K562 (cell line): Measurements from ENCODE around the gene ALKBH2. TPM values are rescaled to one million over a fixed set of nuclear protein-coding genes. Genes with fewer than 3 reads are reported as not detected.
A peak's percentile ranks its signal among the peaks of the same experiment; 100 is the strongest.

Experiments
- CBFA2T3 ChIP-seq: fragments of 450-650 bp; IDR thresholded peaks from 2 replicates; pipeline ENCODE4 v1.6.1; 2017
- CBFB ChIP-seq: sonication (generic); formaldehyde crosslinking; IDR thresholded peaks from 2 replicates; pipeline ENCODE4 v1.4.0; 2020; ENCODE audit warnings: mild to moderate bottlenecking, missing genetic modification reagents
- CXXC5 ChIP-seq: fragments of 250-450 bp; sonication (Bioruptor Pico); IDR thresholded peaks from 2 replicates; pipeline ENCODE4 v1.8.0; 2022; ENCODE audit warnings: inconsistent platforms, mild to moderate bottlenecking, moderate library complexity
- HDAC3 ChIP-seq: fragments of 450-650 bp; IDR thresholded peaks from 2 replicates; pipeline ENCODE4 v1.6.1; 2018; ENCODE audit warnings: borderline replicate concordance, mild to moderate bottlenecking, moderate library complexity; ENCODE audit not compliant: partially characterized antibody
- HDGF ChIP-seq: fragments of 450-650 bp; IDR thresholded peaks from 2 replicates; pipeline ENCODE4 v1.6.1; 2016
- HMGN3 ChIP-seq: IDR thresholded peaks from 2 replicates; pipeline ENCODE4 v1.6.1; 2011; ENCODE audit warnings: borderline replicate concordance, low read depth, mild to moderate bottlenecking, mixed read lengths, low read length; ENCODE audit not compliant: insufficient read length; ENCODE audit errors: extremely low read depth
- JUN ChIP-seq, 2 experiments: sonication (generic) in 1 of 2; formaldehyde crosslinking in 1 of 2; IDR thresholded peaks; 2 replicates each; pipeline versions ENCODE4 v1.6.1 to v1.8.0; 2012 to 2022; ENCODE audit warnings: borderline replicate concordance in 2 of 2, mild to moderate bottlenecking in 2 of 2, improper control_type of control experiment in 1 of 2, low read depth in 1 of 2, low read length in 1 of 2, missing genetic modification reagents in 1 of 2
- NCOA2 ChIP-seq, 2 experiments: fragments of 450-650 bp; IDR thresholded peaks; 2 replicates each; pipeline ENCODE4 v1.6.1; 2018; ENCODE audit warnings: mild to moderate bottlenecking in 2 of 2, moderate library complexity in 1 of 2; ENCODE audit not compliant: partially characterized antibody in 2 of 2
- PHTF2 ChIP-seq: fragments of 250-450 bp; sonication (Bioruptor Pico); IDR thresholded peaks from 2 replicates; pipeline ENCODE4 v1.5.0; 2021; ENCODE audit warnings: mild to moderate bottlenecking
- POLR2A ChIP-seq: fragments of 450-650 bp; conservative IDR thresholded peaks from 2 replicates; pipeline ENCODE4 v1.6.1; 2016
- RB1 ChIP-seq: fragments of 450-650 bp; IDR thresholded peaks from 2 replicates; pipeline ENCODE4 v1.6.1; 2017; ENCODE audit warnings: low read depth, mild to moderate bottlenecking
- RHOXF2B ChIP-seq: fragments of 250-450 bp; sonication (Bioruptor Pico); conservative IDR thresholded peaks from 2 replicates; pipeline ENCODE4 v1.5.1; 2021
- SAP30 ChIP-seq: fragments of 200-600 bp; sonication (generic); IDR thresholded peaks from 2 replicates; pipeline ENCODE4 v1.6.1; 2012; ENCODE audit warnings: borderline replicate concordance, low read depth, mild to moderate bottlenecking, moderate library complexity, low read length, control low read depth, inconsistent platforms; ENCODE audit not compliant: insufficient read depth, poor library complexity, severe bottlenecking
- SMARCA4 ChIP-seq: fragments of 450-650 bp; IDR thresholded peaks from 2 replicates; pipeline ENCODE4 v1.6.1; 2016
- THRAP3 ChIP-seq: fragments of 450-650 bp; IDR thresholded peaks from 2 replicates; pipeline ENCODE4 v1.6.1; 2016; ENCODE audit warnings: mild to moderate bottlenecking, inconsistent platforms, borderline replicate concordance
- ZNF197 ChIP-seq: fragments of 200-800 bp; sonication (Bioruptor generic); IDR thresholded peaks from 2 replicates; pipeline ENCODE4 v1.6.1; 2016; ENCODE audit warnings: low read depth, missing genetic modification characterization, missing compliant biosample characterization
- ZNF347 ChIP-seq: fragments of 450-650 bp; formaldehyde crosslinking; IDR thresholded peaks from 2 replicates; pipeline ENCODE4 v1.4.0; 2020; ENCODE audit warnings: low read depth, mild to moderate bottlenecking, moderate library complexity
- ZNF551 ChIP-seq: fragments of 250-450 bp; sonication (Bioruptor Pico); IDR thresholded peaks from 2 replicates; pipeline ENCODE4 v1.5.0; 2021; ENCODE audit warnings: mild to moderate bottlenecking, moderate library complexity
- ZNF778 ChIP-seq: fragments of 450-650 bp; formaldehyde crosslinking; IDR thresholded peaks from 2 replicates; pipeline ENCODE4 v1.4.0; 2020; ENCODE audit warnings: mild to moderate bottlenecking, moderate library complexity
- polyA plus RNA-seq, 8 experiments: library from polyadenylated mRNA; depleted of rRNA in 4 of 8; stranded (reverse) in 5 of 8; unstranded in 3 of 8; fragments of >200 nt; fragmentation: Nextera tagmentation in 2 of 8; fragmentation: Illumina TruSeq in 1 of 8; extraction: Ambion mirVana in 2 of 8; extraction: Trizol in 1 of 8; gene quantifications; 2 replicates each; pipeline versions ENCODE4 v1.2.1 to v1.2.3, GENCODE V29; 2011 to 2014; ENCODE audit warnings: inconsistent platforms in 1 of 8, missing spikeins in 1 of 8
- total RNA-seq, 7 experiments: library from RNA; depleted of rRNA in 6 of 7; stranded (reverse); fragments of >200 nt in 6 of 7; fragmentation: Illumina TruSeq in 2 of 7; extraction: Trizol in 2 of 7; gene quantifications; 2 replicates each; pipeline versions ENCODE4 v1.2.1 to v1.2.3, GENCODE V29; 2011 to 2021; ENCODE audit warnings: low replicate concordance in 1 of 7
- TF ChIP-seq, protein P1 (sequence below): sonication (generic); formaldehyde crosslinking; IDR thresholded peaks from 2 replicates; pipeline ENCODE4 v1.8.1; 2023; ENCODE audit warnings: missing genetic modification reagents, mild to moderate bottlenecking, borderline replicate concordance
- TF ChIP-seq, protein P2 (sequence below), 3 experiments: IDR thresholded peaks in 2 of 3; conservative IDR thresholded peaks in 1 of 3; 2 replicates each; pipeline ENCODE4 v1.5.1; 2011 to 2012; ENCODE audit warnings: low read length in 3 of 3, mild to moderate bottlenecking in 3 of 3, control low read depth in 2 of 3, improper control_type of control experiment in 1 of 3, inconsistent platforms in 1 of 3, low read depth in 1 of 3, mixed read lengths in 1 of 3, moderate library complexity in 1 of 3; ENCODE audit not compliant: insufficient read depth in 2 of 3

ALKBH2 gene
- total and polyA plus RNA-seq, 9 of the 15 experiments (the other 6 are each of a cell fraction or from before 2014, with no cell fraction given) = 5.9 to 56.1 (median 41.9) TPM

DNA sequence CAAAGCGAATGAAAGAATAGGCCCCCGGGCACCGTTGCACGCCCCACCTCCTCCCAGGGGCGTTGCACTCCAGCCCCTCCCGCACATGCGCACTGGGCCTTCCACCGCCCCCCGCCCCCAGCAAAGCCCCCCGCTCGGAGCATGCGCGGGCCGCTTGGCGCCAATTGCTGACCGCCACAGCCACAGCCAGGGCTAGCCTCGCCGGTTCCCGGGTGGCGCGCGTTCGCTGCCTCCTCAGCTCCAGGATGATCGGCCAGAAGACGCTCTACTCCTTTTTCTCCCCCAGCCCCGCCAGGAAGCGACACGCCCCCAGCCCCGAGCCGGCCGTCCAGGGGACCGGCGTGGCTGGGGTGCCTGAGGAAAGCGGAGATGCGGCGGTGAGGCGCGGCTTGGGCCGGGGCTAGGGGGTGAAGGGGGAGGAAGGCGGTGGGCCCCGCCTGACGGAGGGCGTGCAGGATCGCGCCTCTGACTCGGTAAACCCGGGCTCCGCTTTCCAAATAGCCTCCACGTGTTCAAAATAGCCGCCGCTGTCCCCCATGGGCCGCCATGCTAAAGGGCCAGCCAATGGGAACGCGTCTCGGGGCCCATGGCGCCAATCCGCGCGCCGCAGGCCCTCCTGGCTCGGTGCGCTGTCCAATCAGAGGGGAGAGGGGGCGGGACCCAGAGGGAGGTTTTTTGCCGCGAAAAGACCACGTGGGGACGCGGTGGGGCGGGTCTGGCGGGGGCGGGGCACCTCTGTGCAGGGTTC lies 4.3 kb upstream of the ALKBH2 start, which contains the start of gene UNG (continued):
- TF ChIP-seq NCOA2 (IDR thresholded peaks at IDR 0.05; ENCODE audit: partially characterized antibody in 2 of 2) (no peak), HDAC3 (no peak), CXXC5 (CRISPR knock-in tag) (peak; percentile 6; the same call in 1 of the 2 replicates), RHOXF2B (CRISPR knock-in tag) (no peak), THRAP3 (no peak), HDGF (no peak), ZNF551 (CRISPR knock-in tag) (no peak), PHTF2 (no peak), RB1 (peak; percentile 84), ZNF197 (CRISPR knock-in tag) (no peak), CBFA2T3 (no peak), SAP30 (peak; percentile 100), SMARCA4 (no peak), HMGN3 (peak; percentile 37), JUN (IDR thresholded peaks at IDR 0.05; ENCODE audit: borderline replicate concordance, low read depth, low read length) (no peak; the same call in 1 of the 2 replicates), JUN (CRISPR knock-in tag; IDR thresholded peaks at IDR 0.05; ENCODE audit: borderline replicate concordance) (no peak), POLR2A (peak; percentile 78), CBFB (CRISPR knock-in tag) (no peak), ZNF778 (CRISPR knock-in tag) (no peak), ZNF347 (CRISPR knock-in tag) (no peak)
- TF ChIP-seq, protein P1, sequence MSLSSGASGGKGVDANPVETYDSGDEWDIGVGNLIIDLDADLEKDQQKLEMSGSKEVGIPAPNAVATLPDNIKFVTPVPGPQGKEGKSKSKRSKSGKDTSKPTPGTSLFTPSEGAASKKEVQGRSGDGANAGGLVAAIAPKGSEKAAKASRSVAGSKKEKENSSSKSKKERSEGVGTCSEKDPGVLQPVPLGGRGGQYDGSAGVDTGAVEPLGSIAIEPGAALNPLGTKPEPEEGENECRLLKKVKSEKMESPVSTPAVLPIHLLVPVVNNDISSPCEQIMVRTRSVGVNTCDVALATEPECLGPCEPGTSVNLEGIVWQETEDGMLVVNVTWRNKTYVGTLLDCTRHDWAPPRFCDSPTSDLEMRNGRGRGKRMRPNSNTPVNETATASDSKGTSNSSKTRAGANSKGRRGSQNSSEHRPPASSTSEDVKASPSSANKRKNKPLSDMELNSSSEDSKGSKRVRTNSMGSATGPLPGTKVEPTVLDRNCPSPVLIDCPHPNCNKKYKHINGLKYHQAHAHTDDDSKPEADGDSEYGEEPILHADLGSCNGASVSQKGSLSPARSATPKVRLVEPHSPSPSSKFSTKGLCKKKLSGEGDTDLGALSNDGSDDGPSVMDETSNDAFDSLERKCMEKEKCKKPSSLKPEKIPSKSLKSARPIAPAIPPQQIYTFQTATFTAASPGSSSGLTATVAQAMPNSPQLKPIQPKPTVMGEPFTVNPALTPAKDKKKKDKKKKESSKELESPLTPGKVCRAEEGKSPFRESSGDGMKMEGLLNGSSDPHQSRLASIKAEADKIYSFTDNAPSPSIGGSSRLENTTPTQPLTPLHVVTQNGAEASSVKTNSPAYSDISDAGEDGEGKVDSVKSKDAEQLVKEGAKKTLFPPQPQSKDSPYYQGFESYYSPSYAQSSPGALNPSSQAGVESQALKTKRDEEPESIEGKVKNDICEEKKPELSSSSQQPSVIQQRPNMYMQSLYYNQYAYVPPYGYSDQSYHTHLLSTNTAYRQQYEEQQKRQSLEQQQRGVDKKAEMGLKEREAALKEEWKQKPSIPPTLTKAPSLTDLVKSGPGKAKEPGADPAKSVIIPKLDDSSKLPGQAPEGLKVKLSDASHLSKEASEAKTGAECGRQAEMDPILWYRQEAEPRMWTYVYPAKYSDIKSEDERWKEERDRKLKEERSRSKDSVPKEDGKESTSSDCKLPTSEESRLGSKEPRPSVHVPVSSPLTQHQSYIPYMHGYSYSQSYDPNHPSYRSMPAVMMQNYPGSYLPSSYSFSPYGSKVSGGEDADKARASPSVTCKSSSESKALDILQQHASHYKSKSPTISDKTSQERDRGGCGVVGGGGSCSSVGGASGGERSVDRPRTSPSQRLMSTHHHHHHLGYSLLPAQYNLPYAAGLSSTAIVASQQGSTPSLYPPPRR (CRISPR knock-in tag) = no peak
- TF ChIP-seq, protein P2, sequence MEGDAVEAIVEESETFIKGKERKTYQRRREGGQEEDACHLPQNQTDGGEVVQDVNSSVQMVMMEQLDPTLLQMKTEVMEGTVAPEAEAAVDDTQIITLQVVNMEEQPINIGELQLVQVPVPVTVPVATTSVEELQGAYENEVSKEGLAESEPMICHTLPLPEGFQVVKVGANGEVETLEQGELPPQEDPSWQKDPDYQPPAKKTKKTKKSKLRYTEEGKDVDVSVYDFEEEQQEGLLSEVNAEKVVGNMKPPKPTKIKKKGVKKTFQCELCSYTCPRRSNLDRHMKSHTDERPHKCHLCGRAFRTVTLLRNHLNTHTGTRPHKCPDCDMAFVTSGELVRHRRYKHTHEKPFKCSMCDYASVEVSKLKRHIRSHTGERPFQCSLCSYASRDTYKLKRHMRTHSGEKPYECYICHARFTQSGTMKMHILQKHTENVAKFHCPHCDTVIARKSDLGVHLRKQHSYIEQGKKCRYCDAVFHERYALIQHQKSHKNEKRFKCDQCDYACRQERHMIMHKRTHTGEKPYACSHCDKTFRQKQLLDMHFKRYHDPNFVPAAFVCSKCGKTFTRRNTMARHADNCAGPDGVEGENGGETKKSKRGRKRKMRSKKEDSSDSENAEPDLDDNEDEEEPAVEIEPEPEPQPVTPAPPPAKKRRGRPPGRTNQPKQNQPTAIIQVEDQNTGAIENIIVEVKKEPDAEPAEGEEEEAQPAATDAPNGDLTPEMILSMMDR (IDR thresholded peaks at IDR 0.05 in 2 of 3, conservative IDR thresholded peaks at IDR 0.05 in 1 of 3; ENCODE audit: insufficient read depth in 2 of 3, low read depth in 1 of 3, low read length in 3 of 3) = no peak
